Endothelial cell of hepatic sinusoid (primary cell): ENCODE measurements around the gene LRMDA.

Experiments
- in situ Hi-C: cut with HindIII; loops from 2 replicates; pipeline ENCODE4 v1.10.0; 2017; ENCODE audit warnings: low sequenced_read_pairs

Gene LRMDA

DNA sequence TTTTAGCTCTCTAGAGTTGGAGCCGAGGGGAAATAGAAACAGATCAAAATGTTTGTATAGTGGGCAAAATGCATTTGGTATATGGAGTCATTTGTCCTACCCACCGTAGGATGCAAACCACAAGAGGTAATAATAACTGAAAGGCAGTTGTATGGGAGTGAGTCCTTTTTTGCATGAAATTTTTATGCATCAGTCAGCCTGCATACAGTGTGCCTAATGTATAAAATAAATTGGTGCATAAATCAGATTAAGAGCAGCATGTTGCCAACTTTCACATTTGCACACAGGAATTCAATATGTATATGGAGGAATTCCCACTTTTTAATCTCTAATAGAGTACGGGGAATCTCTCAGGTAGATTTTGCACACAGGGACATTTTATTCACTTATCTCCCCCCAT lies 262.8 kb downstream of the LRMDA start:
- in situ Hi-C loops: no loop called here

DNA sequence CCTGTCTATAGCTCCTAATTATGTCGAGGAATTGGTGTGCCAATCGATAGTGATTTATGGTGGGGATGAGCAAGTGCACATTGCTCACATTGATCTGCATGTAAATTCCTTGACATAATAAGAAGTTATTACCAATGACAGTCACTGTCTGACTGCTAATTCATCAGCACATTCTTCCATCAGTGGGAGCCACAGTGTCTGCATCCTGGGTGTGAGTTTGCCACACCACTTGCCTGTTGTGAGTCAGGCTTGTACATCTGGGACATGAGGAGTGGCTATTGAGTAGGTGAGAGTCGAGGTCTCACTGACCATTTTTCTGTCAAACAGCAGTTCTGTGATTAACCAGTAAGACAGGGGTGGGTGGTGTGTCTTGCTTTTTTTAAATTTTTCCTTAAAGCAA lies 263.4 kb downstream of the LRMDA start:
- in situ Hi-C loops: no loop called here

DNA sequence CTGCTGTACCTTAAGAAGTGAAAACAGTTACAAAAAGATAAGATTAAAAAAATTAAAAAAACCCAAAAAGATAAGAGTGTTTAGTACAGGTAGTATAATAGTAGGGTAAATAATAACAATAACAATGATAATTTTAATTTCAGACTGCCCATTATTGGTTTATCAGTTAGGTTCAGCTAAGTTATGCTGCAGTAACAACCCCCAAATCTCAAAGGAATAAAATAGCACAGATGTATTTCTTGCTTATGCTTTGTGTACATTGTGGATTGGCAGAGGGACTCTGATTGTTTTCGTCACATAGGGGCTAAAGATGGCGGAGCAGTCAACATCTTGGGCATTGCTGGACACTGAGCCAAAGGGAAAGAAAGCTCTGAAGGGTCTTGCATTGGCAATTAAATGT lies 264.6 kb downstream of the LRMDA start:
- in situ Hi-C loops: no loop called here

DNA sequence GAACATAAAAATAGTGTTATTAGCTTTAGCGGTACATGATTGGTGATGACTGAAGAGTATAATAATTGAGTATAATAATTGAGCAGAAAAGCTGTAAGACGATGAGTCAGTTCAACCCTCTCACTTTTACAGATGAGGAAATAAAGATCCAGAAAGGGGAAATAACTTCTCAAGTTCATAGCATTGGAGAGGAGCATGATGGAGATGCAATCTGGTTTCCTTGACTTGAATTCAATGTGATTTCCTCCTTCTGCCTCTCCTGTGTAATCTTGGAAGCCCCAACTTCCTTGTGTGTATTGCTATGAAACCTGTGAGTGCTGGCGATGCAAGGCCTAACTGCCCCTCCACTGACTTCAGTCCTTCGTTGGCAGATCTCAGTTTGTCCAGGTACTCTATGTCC lies 265.1 kb downstream of the LRMDA start:
- in situ Hi-C loops: no loop called here

DNA sequence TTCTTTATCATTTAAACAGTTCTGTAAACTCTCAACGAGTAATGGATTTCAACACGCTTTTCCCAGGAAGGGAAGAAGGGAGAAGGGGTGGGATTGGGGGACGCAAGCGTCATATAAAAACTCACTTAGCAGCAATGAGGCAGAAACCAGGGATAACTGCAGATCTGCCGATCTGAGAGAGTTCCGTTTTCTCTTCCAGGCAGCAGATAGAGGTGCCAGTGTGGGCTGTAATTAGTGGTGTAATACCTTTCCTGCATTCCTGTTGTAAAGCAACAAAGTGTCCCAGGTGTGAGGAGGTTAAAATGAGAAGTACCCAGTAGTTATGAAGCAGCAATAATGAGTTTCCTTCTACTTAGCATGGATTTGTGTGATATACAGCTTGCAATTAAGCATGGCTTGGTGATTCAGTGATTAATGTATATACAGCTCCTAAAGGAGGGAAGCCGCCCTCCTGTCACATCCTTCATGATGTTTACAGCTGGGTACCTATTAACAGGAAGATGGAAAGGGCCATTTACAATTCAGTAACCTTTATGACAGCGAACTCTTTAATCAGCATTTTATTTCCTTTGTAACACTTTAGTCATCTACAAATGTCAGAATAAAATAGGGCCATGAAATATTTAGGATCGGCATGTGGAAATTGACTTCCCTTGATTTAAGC lies 271.9 kb downstream of the LRMDA start:
- in situ Hi-C loops: no loop called here

DNA sequence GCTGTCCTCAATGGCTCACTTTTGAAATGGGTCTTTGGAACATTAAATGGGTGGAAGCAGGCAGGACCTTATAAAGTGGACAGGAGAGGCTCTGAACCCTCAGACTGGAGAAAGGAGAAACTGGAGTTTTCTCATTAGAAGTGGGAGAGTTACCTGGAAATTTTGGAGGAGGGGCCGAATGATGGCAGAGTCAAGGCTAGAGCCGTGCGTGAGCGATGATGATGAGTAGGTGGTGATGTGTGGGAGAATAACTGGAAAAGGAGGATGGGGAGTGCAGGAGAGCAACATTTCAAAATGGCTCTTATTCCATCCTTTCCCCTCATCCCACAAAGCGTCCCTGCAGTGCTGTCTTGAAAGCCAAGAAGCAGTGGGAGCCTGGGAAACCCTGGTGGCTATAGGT lies 274.0 kb downstream of the LRMDA start:
- in situ Hi-C loops: loop anchor here (5.0 kb wide), 1 partner anchor 53 kb away; no protein-coding TSS in a partner anchor

DNA sequence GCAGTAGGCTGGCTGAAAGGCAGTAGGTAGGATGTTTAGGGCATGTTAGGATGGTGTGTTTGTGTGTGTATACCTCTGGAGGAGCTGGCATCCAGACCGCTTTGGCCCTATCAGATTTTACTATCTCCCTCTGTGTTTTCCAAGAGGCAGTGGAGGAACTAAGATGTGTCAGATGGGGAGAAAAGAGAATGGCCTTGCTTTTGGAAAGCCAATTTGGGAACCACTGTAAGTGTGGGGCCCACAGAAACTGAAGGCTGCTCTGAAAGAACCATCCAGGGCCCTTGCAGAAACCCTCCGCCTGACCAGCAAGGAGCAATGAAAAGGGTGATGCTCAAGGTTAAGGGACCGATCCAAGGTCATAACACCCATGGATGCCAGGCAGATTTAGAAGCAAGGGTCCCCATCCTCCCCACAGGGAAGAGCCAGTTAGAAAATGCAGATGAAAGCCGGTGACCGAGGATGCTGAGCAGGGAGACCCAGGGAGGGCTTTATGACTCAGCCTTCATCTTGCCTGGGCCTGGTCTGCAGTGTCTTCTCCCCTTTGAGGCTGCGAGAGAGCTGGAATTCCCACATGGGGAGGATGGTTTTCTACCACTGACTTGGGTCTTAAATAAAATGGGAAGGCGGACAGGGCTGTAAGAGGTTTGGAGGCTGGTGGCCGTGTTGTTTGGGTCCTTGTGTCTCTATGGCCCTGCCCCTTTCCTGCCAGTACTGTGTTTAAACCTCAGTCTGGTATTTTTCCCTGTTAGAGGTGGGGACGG lies 275.8 kb downstream of the LRMDA start:
- in situ Hi-C loops: loop anchor here (5.0 kb wide), 1 partner anchor 55 kb away; no protein-coding TSS in a partner anchor

DNA sequence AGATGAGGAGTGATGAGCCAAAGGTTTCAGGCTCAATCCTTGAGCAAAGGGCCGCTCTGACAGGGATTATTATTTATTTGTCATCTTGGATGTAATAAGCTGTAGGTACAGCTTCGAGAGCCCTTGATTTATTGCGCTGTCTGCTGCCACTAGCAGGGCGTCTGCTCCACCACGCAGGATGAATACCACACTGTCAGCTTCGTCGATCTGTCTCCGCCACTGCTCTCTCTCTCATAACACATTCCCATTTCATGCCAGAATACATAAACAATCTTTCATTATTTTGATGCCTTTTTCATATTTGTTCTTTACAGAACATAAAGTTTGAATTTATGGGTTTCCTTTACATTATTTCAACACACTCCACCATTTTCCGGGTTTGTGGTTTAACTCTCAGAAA lies 276.6 kb downstream of the LRMDA start:
- in situ Hi-C loops: loop anchor here (5.0 kb wide), 1 partner anchor 56 kb away; no protein-coding TSS in a partner anchor

DNA sequence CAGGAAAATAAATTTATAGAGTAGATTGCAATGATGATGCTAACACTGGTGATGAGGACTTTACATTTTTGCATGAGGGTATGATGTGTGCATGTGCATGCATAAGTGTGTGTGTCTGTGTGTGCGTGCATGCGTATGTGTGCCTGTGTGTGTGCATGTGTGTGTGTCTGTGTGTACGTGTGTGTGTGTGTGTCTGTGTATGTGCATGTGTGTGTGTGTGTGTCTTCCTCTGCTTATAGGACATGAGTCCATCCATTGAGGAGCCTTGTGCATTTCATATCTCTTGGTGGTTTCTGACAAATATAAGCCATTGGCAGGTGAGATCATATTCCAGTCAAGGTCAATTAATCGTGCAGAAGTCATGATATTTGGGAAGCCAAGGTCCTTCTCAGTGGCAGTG lies 277.8 kb downstream of the LRMDA start:
- in situ Hi-C loops: loop anchor here (5.0 kb wide), 1 partner anchor 57 kb away; no protein-coding TSS in a partner anchor

DNA sequence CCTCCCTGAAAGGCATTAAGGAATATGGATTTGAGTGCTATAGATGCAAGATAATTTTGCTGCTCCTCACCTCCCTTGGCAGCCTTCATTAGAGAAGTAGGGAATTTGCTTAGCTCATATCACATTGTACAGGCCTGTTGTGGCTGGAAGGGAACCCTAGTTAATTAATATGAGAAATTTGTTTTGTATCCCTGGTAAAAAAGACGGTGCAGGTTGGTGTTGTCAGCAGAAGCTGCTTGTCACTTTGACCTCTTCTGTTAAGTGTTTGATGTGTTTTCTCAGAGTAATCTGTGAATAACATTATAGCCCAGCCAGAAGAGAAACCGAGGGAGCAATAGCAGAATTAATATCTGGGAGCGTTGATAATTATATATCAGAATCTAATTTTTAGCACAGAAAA lies 278.4 kb downstream of the LRMDA start:
- in situ Hi-C loops: loop anchor here (5.0 kb wide), 1 partner anchor 58 kb away; no protein-coding TSS in a partner anchor

DNA sequence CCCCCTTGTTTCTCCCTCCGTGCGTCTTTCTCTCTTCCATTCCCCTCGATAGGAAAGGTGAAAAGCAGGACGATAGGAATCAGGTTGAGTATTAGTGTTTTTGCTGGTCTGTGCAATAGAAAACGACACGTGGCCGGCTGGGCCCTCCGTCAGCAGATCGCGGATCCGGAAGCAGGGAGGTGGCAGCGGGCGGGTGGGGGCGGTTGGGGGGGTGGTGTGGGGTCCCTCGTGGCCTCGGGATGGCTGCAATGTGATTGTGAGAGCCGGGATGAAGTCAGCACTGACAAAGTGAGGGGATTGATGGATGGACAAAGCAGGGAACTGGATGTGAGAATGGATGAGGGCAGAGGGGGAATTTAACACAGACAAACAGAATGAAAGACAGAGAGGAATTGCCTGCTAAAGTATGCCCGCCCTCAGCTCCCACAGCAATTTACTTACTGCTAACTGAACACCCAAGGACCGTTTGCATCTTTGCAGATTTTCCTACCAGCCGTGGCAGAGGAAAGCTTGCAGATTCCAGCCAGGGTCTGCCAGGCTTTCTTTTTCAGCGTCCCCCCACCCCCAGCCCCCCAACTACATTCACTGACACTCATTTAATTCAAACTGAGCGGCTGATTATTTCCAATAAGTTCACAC lies 280.9 kb downstream of the LRMDA start:
- in situ Hi-C loops: no loop called here

DNA sequence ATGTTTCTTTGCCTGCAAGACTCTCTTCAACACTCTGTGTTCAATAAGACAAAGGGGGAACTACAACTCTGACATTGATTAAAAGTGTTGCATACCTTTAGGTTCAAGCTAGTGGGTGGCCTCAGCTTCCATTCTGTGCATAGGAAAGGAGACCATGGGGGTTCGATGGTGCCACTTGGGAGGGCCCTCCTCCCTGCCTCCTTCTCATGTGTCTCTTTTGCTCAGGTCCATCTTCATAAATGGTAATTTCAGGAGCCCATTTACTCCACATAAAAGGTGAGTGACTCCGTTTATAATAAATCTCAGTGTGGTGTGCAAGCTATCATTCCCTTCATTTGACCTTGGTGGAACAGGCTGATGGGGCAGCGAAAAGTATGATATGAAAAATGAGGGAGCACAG lies 285.1 kb downstream of the LRMDA start:
- in situ Hi-C loops: no loop called here

DNA sequence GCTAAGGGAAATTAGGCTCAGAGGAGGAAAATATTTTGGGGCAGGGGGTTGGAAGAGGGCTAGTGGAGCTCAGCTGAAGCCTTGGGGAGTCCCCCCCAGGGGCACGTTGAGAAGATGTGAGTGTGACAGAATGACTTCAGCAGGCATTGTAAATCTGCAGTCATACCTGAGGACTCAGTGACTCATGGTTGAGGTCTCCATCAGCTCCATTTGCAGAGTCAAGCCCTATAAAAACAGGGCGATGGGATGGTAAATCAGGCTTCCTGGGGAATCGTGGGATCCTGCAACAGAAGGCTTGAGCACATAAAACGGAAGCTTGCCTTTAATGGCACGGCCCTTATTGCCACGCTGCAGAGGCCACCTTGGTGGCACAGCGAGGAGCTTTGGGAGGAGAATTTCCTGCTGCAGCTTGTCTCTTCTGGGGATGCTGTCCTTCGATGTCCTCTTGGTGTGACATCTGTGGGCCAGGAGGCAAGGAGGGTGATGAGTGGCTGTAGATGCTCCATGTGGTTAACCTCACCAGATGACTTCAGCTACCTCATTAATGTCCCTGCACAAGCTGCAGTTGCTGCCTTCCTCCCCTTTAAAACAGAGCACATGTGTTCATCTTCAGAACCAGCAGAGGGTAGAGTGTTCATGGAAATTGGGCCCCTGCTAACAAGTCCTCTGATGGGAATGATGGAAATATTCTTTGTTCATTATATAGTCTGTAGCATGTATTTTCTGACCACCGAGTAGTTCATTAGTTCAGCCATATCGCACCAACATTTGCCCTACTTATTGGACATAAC lies 285.9 kb downstream of the LRMDA start:
- in situ Hi-C loops: no loop called here

DNA sequence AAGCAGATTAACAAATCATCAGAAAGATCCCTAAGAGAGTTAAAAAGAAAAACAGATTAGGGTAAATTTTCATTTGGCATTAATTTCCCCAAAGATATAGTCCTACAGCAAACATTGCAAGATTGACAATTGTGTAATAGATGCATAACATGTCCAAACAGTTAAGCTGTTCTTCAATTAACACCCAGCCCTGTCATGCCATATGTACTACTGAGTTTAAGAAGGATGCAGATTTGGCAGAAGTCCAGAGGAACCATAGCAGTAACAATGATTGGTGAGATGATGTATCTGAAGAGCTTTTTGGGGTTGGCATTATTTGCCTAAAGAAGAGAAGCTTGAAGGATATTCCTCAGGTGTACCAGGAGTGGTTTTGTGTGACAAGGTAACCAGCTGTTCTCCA lies 287.6 kb downstream of the LRMDA start:
- in situ Hi-C loops: no loop called here

DNA sequence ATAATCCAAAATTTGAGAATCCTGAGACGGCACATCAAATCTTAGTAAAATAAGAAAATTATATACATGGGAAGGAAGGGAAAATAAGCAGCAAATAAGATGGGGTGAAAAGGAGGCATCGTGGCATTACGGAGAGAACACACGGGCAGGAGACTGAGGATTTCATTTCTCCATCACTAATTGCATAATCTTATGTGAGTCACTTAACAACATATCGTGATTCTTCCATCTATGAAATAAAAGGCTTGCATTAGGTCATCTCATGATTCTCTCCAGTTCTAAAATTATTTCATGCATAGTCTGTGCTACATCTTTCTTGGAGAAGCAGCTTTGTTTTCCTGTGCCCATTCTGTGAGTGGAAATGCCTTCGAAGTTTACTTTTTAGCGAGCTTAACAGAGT lies 288.7 kb downstream of the LRMDA start:
- in situ Hi-C loops: no loop called here

DNA sequence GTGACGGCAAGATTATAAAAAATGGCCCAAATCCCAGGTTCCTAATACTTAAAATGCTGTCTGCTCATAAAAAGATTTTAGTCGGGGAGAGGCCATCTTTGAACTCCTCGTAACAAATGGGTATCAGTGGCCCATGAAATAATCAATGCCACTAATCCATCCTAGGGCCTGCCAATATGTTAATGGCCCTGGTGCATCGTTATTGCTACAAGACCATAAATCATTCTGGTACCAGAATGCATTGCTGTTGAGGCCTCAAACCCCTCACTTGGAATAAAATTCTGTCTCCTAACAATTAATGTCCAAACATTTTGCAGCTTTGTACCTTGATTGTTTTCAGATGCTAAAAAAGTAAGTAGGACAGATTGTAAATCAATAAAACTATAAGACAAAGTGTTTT lies 290.6 kb downstream of the LRMDA start:
- in situ Hi-C loops: no loop called here

DNA sequence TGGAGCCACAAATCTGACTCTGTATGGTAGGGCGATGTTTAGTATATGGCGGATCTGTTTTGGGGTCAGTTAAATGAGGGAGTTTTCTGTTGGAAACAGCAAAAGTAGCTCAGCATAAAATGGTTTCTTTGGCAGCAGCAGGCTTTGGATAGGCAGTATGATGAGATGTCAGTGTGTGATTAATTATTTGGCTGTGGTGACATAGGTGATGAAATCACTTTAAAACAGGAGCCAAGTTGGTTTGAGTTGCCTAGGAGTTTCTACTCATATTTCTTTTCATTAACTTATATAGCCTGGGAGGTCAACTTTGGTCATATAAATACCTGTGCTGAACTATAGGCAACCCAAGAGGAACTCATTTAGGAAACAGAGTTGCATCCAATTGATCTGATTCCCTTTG lies 291.2 kb downstream of the LRMDA start:
- in situ Hi-C loops: no loop called here

DNA sequence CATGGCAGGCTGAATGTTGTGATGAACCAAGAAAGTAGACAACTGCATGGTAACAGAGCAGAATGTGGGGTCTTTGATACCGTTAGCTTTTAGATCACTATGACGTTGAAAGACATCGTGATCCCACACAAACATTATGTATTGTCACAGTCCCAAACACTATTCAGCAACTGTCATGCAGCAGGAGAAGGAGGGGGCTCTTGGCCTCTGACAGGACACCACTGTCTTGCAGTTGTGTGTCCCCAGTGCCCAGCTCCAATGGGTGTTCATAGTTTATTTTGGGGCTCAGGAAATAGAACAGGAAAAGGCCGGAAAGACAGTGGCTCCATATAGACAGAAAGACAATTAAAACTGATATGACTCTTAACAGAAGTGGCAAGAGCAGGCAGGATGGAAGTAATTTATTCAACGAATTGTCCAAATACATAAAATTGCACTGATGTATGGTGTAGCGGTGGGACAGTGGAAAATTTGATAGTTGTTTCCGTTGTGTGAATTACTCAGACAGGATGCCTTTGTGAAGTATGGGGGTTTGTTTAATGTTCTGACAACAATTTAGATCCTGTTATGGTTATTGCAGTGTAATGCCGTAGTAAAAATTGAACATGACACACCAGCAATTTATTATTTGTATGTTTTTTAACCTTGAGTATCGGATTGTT lies 292.0 kb downstream of the LRMDA start:
- in situ Hi-C loops: no loop called here

DNA sequence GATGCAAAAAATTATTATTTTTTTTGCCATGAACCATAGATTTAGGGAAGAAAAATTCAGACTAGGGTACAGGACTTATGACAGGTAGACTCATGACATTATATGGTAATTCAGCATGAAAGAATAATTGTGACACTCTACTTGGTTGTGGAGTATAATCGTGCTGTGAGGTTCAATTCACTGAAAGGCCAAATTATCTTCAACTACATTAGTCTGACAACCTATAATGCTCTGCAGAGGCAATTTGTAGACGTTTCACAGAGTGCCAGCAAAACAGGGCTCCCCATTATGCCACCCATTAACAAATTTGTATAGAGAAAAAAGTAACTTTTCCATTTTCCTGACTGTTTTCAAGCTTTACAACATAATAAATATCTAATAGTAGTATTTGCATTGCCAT lies 292.6 kb downstream of the LRMDA start:
- in situ Hi-C loops: no loop called here
